Tongue (tissue), 2 donors: ENCODE results near the gene GPR61. TPM values are rescaled to one million over a fixed set of nuclear protein-coding genes. Genes with fewer than 3 reads are reported as not detected.

ENCODE experiments used
- DNase-seq: peaks from one replicate; pipeline ENCODE4 v3.0.0-alpha.2; 2015
- total RNA-seq: library from RNA; depleted of rRNA; stranded (reverse); fragments of >200 nt; gene quantifications from one replicate; pipeline ENCODE4 v1.2.3, GENCODE V29; 2014

GPR61 gene, protein sequence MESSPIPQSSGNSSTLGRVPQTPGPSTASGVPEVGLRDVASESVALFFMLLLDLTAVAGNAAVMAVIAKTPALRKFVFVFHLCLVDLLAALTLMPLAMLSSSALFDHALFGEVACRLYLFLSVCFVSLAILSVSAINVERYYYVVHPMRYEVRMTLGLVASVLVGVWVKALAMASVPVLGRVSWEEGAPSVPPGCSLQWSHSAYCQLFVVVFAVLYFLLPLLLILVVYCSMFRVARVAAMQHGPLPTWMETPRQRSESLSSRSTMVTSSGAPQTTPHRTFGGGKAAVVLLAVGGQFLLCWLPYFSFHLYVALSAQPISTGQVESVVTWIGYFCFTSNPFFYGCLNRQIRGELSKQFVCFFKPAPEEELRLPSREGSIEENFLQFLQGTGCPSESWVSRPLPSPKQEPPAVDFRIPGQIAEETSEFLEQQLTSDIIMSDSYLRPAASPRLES
- total RNA-seq = 0.62 TPM

DNA sequence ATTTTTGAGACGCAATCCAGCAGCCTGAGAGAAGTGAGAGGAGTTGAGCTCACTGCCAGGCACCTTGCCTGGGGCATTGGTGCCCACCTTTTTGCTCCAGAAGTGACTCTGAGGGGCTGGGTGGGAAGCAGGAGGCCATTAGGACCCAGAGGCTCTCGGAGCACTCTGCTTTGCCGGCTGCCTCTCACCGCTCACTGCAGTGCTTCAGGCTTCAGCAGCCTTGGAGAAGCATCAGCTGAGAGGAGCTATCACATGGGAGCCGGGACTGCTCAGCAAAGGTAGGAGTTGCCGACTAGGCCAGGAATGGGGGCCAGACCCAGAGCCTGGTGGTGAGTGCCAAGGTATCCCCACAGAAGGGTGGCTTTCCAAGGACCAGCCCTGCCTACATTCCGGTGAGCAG lies at the start of gene GPR61:
GPR61 (plus strand) TSS at position 197 of the 400 bp plus-strand sequence. CDS start 3,151 bp downstream, outside the sequence.
- no peak for DNase-seq

DNA sequence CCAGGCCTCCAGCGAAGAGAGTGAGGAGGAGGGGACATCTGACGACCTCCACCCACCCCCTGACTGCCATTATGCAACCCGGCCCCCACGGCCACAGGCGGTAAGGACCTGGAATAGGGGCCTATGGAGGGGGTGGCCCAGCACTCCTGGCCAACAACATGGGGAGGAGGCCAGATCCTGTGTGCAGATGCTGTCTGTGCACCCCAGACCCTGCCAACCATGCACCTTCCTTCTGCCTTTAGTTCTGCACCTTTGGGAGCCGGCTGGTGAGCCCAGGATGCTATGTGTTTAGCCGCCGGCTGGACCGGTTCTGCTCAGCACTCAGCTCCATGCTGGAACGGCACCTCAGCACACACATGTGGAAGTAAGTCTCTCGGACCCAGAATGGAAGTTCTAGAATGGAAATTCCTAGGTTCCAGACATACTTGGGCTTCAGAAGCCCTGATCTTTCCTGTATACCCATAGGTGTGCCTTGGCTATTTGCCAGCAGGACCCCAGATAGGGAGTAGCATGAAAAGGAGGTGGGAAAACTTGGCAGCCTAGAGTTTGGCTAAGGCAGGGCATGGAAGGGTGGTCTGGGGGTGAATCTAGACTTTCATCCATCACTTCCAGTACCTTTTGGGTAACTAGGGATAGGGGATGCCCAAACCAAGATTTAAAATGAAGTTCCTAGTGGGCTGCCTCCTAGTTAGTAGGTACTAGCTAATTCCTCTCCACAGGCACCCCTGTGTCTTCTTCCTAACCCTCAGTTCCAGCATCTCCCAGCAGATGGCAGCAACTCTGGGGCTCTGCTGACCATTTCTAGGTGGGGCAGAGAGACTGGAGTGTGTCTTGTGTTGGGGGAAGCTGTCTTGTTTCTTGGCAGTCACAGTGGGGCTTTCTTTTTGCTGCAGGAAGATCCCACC lies 49.4 kb upstream of the GPR61 start:
- DNase-seq = peak; percentile 82

DNA sequence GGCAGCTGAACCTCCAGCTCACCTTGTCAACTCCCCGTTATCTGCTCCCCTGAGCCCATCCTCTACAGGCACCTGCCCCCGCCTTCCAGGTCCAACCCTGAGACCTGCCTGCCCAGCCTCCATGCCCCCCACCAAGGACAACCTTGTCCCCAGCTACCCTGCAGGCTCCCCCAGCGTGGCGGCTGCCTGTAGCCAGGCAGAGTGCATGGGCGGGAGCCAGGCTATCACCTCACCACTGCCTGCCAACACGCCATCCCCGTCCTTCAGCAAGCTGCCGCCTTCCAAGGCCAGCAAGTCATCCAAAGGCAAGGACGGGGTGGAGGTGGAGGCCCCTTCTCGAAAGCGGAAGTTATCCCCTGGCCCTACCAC lies 48.8 kb upstream of the GPR61 start:
- no peak for DNase-seq

DNA sequence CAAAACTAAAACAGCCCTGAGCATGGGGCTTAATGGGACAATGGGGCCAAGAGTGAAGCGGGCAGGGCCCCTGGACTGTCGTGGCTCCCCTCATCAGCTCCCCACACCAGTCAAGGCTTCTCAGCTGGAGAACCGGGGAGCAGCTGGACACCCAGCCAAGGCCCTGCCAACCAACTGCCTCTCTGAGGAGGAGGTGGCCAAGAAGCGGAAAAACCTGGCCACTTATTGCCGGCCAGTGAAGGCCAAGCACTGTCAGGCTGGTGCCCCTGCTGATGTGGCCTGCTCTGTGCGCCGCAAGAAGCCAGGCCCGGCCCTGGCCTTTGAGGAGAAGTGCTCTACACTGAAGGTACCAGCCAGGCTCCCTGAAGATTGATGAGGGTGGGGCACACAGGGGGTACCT lies 48.3 kb upstream of the GPR61 start:
- no peak for DNase-seq

DNA sequence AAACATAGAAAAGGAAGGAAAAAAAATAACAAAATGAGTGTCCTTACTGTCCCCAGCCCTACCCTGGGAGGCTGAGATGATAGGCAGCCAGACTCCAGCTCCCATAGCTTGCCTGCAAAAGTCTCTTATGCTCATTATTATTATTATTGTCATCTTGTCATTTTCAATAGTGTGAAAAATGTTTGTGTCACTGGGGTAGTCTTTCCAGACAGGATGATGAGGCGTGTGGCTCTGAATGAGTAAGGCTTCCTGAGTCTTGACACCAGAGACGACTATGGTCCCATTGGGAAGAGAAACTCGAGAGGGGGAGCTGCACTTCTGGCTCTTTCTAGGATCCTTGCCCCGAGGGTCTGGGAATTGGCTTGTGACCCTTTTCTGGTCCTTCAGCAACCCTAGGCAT lies 46.9 kb upstream of the GPR61 start:
- DNase-seq = no peak

DNA sequence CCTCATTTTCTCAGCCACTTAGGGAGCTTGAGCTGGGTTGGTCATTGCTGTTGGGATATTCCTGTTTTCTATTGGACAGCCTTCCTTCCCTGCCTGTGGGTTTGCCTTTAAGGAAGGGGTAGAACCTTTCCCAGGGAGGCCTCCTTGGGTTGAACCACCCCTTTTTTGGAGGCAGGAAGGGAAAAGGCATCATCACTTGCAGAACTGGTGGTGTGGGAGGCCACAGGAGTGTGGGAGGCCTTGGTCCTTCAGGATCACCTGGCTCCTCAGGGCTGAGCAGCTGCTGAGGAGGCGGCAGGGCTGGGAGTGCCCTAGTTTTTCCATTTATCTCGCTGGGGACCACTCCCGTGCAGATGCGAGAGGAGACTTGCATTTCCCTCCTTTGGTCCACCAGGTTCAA lies 46.4 kb upstream of the GPR61 start:
- DNase-seq = no peak

DNA sequence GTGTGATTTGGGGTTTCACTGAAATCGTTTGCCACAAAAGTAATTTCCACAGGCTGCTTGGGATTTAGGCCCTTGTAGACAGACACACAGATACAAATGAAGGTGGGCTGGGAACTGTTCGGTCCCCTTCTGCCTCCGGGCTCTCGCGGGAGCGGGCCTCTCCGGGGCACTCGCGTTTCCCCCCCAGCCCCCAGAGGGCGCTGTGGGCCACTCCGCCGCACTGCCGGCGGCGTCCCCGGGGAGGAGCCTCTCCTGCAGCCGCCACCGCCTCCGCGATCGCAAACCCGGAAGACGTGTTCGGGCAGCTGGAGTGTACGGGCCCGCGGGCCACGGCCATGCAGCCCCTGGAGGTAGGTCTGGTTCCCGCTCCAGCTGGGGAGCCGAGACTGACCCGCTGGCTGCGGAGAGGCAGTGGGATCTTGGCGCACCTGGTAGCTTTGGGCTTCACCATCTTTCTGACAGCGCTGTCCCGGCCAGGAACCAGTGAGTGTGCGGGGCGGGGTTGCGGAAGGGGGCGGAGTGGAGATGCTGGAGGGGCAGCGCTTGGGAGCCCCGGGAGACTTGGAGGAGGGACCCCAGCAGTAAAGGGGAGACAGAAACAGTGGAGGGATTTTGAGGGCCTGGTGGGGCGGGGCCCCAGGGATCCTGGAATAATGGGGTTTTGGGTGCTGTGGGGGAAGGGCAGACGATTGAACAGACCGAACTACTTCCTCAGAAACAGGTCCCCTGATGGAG lies 45.7 kb upstream of the GPR61 start, which contains the start of gene CYB561D1:
CYB561D1 (plus strand) TSS at position 290 of the 735 bp plus-strand sequence; CDS start at position 336, 46 bp downstream.
- DNase-seq = peak; percentile 93

DNA sequence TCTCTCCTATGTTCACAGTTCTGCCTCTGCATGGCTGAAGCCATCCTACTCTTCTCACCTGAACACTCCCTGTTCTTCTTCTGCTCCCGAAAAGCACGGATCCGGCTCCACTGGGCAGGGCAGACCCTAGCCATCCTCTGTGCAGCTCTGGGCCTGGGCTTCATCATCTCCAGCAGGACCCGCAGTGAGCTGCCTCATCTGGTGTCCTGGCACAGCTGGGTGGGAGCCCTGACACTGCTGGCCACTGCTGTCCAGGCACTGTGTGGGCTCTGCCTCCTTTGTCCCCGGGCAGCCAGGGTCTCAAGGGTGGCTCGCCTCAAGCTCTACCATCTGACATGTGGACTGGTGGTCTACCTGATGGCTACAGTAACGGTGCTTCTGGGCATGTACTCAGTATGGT lies 43.9 kb upstream of the GPR61 start:
- DNase-seq = no peak

DNA sequence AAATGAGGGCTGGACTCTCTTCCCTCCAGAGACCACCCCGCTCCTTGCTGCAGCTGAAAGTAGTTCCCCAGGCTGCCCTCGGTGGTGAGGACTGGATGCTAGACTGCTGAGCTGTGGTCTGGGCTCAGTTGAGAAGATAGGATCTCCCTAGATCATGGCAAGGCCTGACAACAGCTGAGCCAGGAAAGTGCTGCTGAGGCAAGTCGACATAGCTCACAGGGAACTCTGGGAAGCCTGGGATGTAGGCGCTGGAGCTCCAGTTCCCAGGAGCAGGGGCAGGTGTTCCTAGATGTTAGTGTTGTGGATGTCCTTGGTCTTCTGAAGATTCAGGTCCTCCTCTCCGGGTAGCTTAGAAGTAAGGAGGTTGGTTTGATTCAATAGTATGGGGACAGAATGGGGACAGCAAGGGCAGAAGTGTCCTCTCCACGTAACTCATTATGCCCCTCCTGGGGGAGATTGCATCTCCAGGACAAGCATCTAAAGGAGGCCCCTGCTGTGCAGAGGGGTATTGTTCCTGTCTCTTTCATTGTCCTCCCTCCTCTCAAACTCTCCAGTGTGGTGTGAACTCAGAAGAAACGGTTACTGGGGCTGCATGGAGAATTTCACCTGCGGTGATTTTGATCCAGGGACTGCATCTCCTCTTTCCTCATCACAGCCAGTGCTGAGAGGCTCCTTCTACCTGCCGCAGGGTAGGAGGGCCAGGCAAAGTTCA lies 42.1 kb upstream of the GPR61 start:
- no peak for DNase-seq

DNA sequence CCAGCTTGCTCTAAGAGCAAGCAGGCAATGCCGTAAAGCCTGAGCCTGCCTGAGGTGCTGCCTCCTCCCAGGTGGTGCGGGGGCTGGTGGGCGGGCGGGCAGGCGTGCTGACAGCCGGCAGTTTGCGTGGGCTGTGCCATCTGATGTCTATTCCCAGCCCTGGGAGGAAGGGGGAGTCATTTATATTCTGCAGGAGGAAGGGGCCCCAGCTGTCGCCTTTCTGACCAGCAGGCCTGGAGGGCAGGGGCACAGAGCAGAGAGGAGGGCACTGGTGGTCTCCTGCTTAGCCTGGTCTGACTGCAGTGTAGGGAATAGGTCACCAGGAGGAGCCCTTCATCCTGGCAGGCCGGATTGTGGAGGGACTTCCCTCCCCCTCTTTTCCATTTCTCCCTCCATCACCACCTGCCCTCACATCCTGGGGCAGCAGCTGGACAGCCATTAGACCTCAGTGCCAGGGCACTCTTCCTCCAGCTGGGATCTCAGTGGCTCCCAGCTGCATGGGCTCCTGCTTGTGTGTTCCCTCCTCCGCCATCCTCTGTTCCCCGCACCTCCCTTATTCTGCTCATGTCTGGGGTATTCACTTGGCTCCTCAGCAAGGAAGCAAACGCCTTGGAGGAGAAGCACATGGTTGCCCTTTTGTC lies 41.4 kb upstream of the GPR61 start:
- peak; percentile 91 for DNase-seq

DNA sequence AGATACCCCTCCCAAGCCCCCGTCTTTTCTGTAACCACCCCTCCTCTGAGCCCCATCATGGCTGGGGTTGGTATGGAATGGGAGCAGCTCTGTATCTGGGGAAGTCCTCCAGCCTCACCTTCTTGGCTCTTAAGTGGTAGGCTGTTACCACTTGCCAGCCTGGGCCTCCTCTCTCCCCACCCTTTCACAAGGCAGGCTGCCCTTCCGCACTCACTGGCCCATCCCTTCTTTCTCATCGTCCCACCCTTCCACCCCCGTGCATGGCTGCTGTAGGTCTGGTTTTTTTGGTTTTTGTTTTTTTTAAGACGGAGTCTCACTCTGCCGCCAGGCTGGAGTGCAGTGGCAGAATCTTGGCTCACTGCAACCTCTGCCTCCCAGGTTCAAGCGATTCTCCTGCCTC lies 40.6 kb upstream of the GPR61 start:
- no peak for DNase-seq

DNA sequence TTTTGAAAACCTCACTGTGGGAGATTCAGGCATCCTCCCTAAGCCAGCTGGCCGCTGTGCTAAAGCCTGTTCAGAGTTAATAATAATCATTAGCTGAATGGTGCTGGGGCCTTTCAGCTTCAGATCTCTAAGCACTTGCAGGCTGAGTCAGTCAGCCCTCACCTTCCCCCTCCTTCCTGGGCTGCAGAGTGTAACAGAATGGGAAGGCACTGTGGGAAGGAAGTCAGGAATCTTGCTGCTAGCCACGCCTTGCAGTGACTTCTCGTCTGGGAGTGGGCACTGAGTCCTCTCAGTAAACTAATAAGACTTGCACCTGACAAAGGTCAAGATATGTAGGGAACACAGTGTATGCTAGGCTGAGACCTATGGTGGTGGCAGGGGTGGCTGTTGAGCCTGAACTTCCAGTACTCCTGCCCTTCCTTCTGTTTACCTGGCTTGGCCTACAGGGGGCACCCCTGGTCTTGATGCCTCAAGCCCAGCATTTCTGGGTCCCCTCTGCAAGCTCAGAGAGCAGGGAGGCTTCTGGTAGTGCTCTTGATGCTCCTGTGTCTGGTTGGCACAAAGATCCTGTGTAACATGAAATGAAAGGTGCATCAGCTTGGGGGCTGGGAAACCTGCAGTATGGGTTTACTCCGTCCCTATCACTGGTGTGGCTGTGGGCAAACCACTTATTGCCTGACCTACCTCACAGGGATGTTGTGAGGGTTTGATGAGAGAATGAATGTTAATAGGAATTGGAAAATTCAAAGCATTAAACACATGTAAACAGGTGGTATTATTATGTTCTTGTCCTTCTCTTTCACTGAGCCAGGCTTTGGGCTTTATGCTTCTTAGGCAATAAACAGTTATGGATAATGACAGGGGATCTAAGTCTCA lies 39.8 kb upstream of the GPR61 start:
- no peak for DNase-seq

DNA sequence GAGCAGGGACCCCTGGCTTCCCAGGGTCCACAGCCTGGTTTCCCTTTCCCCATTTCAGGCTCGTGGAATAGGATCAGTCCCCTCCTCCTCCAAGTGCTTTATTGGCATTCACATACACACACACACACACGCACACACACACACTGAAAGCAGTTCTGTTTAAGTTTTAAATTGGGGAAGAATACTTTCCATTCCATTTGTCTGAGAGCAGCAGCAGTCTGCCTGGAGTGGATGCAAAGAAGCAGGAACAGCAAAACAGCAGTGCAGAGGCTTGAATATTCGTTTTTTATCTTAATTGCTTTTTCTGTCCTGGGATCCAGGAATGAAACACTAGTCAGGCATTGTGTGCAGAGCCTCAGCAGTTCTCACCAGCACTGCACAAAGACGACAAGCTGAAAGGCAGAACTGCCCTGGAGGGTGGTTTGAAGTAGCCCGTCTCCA lies 38.7 kb upstream of the GPR61 start:
- no peak for DNase-seq

DNA sequence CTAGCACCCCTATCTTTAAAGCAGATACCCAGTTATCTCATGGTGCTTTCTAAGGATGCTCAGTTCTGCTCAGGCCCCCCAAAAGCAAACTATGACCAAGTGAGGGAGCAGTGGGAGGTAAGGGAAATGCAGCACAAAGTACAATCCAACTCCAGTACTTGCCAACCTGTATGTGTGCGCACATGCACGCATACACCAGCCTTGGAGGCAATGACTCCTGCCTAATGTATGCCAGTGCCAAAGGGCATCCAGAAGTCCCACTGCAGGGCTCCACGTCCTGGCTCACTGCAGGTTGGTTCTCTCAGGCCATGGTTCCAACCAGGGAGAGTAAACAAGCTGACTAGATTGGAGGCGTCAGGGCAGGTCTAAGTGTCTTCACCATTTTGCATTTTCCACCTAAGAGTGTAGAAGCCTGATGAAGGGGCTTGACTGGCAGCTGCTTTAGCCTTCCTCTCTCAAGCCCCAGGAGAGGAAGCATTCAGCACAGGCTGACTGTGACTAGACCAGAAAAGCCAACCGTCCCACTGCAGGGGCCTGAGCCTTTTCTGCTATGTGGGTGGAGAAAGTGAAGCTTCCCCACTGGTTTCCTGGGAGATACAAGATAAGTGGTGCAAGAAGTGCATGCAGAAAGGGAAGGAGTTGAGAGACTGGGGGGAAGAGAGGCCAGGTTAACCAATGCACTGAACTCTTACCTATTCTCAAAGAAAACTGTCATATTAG lies 37.9 kb upstream of the GPR61 start:
- no peak for DNase-seq

DNA sequence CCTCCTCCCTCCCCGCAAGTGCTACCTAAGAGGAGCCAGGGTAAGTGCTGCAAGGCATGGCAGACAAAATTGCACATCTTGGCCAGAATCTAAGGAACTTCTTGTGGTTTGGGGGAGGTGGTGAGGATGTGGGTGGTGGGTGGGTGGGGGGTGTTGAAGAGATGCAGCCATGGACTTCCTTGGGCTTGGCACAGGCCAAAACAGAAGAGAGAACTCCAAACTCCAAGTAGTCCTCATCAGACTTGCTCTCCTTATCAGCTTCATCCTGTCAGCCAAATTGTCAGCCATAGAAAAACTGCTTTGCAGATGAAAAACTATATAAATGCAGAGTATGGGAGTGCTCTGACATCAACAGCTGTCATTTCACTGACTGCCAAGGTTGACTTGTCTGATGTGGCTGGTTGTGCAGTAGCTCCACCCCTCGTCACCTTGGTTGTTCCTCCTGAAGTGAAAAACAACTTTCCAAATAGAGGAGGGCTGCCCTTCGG lies 37.3 kb upstream of the GPR61 start:
- DNase-seq = no peak

DNA sequence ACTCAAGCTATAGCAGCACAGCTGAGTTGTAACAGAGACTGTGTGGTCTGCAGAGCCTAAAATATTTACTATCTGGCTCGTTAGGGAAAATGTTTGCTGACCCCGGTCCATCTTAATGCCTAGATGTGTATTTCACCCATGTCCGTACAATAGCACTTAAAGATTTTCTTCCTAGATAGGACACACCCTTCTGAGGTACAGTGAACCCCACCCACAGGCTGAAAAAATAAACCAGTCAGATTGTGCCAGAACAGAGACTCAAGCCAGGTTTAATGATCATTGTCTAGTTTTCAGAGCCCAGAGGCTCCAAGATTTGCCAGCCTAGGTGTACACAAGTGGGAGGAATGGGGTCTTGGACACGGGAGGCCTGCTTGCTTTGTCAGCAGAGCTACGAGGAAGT lies 35.7 kb upstream of the GPR61 start:
- DNase-seq = no peak

DNA sequence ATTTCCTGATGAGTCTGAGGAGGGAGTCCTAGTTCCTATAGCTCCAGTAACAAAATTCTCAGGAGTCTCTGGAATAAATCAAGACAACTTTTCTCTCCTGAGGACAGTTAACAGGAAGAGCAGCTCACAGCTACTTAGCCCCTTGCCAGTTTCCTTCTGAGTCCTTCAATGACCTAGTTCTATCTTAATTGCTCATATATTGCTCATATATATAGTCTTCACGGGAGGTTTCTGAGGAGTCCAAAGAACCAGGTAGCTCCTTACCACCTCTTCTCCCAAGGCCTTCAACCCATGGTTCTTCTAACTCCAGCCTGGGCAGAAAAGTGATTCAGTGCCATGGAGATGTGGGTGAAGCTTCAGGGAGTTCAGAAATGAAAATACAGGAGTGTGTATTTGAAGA lies 34.7 kb upstream of the GPR61 start:
- no peak for DNase-seq

DNA sequence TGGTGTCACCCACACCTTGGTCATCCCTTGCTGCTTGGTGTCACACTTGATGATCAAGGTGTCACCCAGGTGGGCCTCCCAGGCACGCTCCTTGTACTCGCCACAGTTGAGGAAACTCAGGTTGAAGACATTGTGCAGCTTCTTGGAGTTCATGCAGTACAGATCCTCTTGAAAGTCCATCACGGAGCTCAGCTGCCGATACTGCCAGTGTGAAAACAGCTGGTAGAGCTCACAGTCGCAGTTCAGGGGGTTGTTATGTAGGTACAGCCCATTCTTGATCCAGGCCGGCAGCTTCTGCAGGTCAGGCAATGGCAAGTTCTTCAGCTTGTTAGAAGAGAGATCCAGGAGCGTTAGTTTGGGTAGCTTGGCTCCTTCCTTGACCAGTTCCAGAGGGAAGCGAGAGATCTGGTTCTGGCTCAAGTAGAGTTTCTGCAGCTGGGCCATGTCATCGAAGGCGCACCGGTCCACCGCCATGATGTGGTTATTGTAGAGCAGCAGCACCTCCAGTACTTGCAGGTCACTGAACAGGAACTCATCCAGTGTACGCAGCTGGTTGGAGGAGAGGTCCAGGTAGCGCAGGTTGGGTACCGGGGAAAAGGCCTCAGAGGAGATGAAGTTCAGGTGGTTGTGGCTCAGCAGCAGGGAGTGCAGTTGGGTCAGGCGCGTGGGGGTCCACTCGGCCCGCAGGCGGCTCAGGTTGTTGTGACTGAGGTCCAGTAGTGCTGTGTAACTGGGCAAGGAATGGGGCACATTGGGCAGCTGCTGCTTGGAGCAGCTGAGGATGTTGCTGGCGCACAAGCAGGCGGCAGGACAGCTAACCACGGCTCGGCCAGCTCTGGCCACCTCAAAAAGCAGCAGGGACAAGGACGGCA lies 31.4 kb upstream of the GPR61 start:
- DNase-seq = no peak

DNA sequence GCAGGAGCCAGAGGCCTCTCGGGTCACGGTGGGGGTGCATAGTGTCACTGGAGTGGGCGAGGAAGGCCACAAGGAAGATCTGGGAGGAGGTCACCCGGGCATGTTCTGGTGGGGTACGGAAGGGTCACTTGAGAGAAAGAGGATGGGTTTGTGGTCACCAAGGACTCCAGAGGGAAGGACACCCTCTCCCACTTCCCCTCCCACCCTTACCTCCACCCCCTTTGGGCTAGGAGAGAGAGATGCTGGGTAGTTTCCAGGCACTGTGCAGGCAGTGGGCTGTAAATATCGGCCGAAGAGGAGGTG lies 30.8 kb upstream of the GPR61 start:
- no peak for DNase-seq
